Neural progenitor cell (in vitro differentiated cells): ENCODE measurements around the gene CABLES1. TPM values are rescaled to one million over a fixed set of nuclear protein-coding genes. Genes with fewer than 3 reads are reported as not detected.
"Not testable (repeated sequence)": the region's sequence is repeated elsewhere in the genome, so short reads cannot be mapped to it uniquely, and the experiment has no call there.

Experiments used
- DNase-seq: peaks from one replicate; pipeline ENCODE4 v3.0.0-alpha.2; 2016; ENCODE audit warnings: low spot score
- H2AFZ ChIP-seq: fragments of 200-600 bp; sonication (generic); replicated peaks from 2 replicates; pipeline ENCODE4 v1.6.1; 2016; ENCODE audit warnings: antibody characterized with exemption
- H3F3A ChIP-seq: fragments of 200-600 bp; sonication (generic); 2 replicates; pipeline ENCODE4 v1.6.1; 2016; ENCODE audit warnings: antibody characterized with exemption, low read depth
- H3K27ac ChIP-seq: fragments of 200-600 bp; sonication (generic); 2 replicates; pipeline ENCODE4 v1.5.1; 2016; ENCODE audit warnings: mild to moderate bottlenecking
- H3K27me3 ChIP-seq: fragments of 200-600 bp; sonication (generic); 2 replicates; pipeline ENCODE4 v1.6.1; 2016; ENCODE audit warnings: mild to moderate bottlenecking, moderate library complexity
- H3K36me3 ChIP-seq: fragments of 200-600 bp; sonication (generic); 2 replicates; pipeline ENCODE4 v1.5.1; 2016
- H3K4me1 ChIP-seq: fragments of 200-600 bp; sonication (generic); 2 replicates; pipeline ENCODE4 v1.6.1; 2016; ENCODE audit warnings: mixed run types
- H3K4me2 ChIP-seq: fragments of 200-600 bp; sonication (generic); 2 replicates; pipeline ENCODE4 v1.6.1; 2016
- H3K4me3 ChIP-seq: fragments of 200-600 bp; sonication (generic); 2 replicates; pipeline ENCODE4 v1.5.1; 2016
- H3K79me2 ChIP-seq: fragments of 200-600 bp; sonication (generic); 2 replicates; pipeline ENCODE4 v1.6.1; 2016; ENCODE audit warnings: low read depth
- H3K9ac ChIP-seq: fragments of 200-600 bp; sonication (generic); 2 replicates; pipeline ENCODE4 v1.6.1; 2016
- H3K9me3 ChIP-seq: fragments of 200-600 bp; sonication (generic); 2 replicates; pipeline ENCODE4 v1.5.1; 2016; ENCODE audit warnings: low read depth
- H4K20me1 ChIP-seq: fragments of 200-600 bp; sonication (generic); 2 replicates; pipeline ENCODE4 v1.6.1; 2016; ENCODE audit warnings: low read depth
- H3K27ac Mint-ChIP-seq: 3 replicates; pipeline ENCODE4 v1.8.0; 2021; ENCODE audit warnings: mixed read lengths
- H3K27me3 Mint-ChIP-seq: 2 replicates; pipeline ENCODE4 v1.8.0; 2022; ENCODE audit warnings: low read depth, mild to moderate bottlenecking, inconsistent platforms, moderate library complexity, mixed read lengths; ENCODE audit not compliant: insufficient read depth
- H3K36me3 Mint-ChIP-seq: 3 replicates; pipeline ENCODE4 v1.8.0; 2021; ENCODE audit warnings: mixed read lengths
- H3K4me1 Mint-ChIP-seq: 3 replicates; pipeline ENCODE4 v1.8.0; 2021; ENCODE audit warnings: mixed read lengths
- H3K4me3 Mint-ChIP-seq: 3 replicates; pipeline ENCODE4 v1.8.0; 2021; ENCODE audit warnings: mild to moderate bottlenecking, moderate library complexity, mixed read lengths
- H3K9me3 Mint-ChIP-seq: 3 replicates; pipeline ENCODE4 v1.8.0; 2020; ENCODE audit warnings: mixed read lengths
- EZH2 ChIP-seq: fragments of 200-600 bp; sonication (generic); IDR thresholded peaks from 2 replicates; pipeline ENCODE4 v1.6.1; 2017; ENCODE audit warnings: antibody characterized with exemption, mild to moderate bottlenecking, moderate library complexity
- EZH2phosphoT487 ChIP-seq: fragments of 200-600 bp; sonication (generic); IDR thresholded peaks from 2 replicates; pipeline ENCODE4 v1.6.1; 2017; ENCODE audit warnings: antibody characterized with exemption
- total RNA-seq: library from RNA; depleted of rRNA; stranded (reverse); fragments of >200 nt; gene quantifications from 2 replicates; pipeline ENCODE4 v1.2.3, GENCODE V29; 2015; ENCODE audit warnings: low replicate concordance
- TF ChIP-seq, protein P1 (sequence below): fragments of 200-600 bp; sonication (generic); IDR thresholded peaks from 2 replicates; pipeline ENCODE4 v1.5.1; 2017; ENCODE audit warnings: antibody characterized with exemption, mild to moderate bottlenecking

The CABLES1 gene
- total RNA-seq, 1 donor from 2014 or later, result 2.8 TPM

DNA sequence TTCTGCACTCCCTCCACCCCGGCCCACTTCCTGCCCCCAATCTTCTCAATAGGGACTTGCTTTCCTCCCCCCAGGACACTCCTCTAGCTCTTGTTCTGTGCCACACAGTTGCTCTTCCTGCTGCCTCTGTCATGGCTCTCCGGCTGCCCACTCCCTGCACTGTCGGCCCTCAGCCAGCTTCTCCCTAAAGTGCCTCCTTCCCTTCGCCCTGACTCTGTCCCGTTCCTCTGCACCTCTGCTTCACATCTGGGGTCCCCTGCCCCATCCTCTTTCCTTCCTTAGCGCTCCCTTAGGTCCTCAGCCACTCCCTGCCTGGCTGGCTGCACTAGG, 132.1 kb downstream of the CABLES1 start:
- H3K79me2 ChIP-seq, result no peaks in the 10 kb centered on the region
- Mint-ChIP-seq H3K4me1 (no peaks in the 10 kb centered on the region), H3K4me3 (no peak overlapping the region)

DNA sequence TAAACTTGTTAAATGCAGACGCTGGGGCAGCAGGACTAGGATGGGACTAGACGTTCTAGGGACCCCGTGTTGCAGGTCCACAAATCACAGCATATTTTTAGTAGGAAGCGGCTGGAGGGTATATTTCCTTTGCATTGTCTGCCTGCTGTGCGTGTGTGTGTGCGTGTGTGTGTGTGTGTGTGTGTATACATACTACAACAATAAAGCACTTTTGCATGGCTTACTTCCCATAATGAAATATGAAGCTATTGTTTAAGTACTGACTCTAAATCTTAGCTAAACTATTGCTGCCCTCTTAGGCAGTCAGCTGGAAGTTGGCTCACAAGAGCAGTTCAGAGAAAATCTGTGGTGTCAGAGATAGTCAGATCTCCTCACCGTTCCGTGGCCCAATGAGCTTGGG, 133.4 kb downstream of the CABLES1 start:
- Histone ChIP-seq H4K20me1 (no peaks in the 10 kb centered on the region), H3F3A (no peaks in the 10 kb centered on the region), H3K27ac (no peak overlapping the region), H3K27me3 (no peaks in the 10 kb centered on the region), H3K4me1 (peaks cover 7% of the 10 kb centered on the region), H3K4me2 (no peak overlapping the region), H3K36me3 (no peaks in the 10 kb centered on the region), H3K79me2 (no peaks in the 10 kb centered on the region), H3K9me3 (peaks cover 6% of the 10 kb centered on the region), H3K4me3 (no peak overlapping the region), H3K9ac (no peak overlapping the region), H2AFZ (no peak overlapping the region)
- TF ChIP-seq EZH2phosphoT487 (no peak), EZH2 (no peak)
- TF ChIP-seq, protein P1, sequence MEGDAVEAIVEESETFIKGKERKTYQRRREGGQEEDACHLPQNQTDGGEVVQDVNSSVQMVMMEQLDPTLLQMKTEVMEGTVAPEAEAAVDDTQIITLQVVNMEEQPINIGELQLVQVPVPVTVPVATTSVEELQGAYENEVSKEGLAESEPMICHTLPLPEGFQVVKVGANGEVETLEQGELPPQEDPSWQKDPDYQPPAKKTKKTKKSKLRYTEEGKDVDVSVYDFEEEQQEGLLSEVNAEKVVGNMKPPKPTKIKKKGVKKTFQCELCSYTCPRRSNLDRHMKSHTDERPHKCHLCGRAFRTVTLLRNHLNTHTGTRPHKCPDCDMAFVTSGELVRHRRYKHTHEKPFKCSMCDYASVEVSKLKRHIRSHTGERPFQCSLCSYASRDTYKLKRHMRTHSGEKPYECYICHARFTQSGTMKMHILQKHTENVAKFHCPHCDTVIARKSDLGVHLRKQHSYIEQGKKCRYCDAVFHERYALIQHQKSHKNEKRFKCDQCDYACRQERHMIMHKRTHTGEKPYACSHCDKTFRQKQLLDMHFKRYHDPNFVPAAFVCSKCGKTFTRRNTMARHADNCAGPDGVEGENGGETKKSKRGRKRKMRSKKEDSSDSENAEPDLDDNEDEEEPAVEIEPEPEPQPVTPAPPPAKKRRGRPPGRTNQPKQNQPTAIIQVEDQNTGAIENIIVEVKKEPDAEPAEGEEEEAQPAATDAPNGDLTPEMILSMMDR, result no peak
- Mint-ChIP-seq H3K4me3 (no peak overlapping the region), H3K4me1 (no peaks in the 10 kb centered on the region), H3K9me3 (peaks cover 23% of the 10 kb centered on the region), H3K27me3 (peaks cover 2% of the 10 kb centered on the region), H3K36me3 (peaks cover 5% of the 10 kb centered on the region), H3K27ac (no peak overlapping the region)
- DNase-seq, result no peak

More for the DNA sequence above, 132.1 kb downstream of the CABLES1 start:
- DNase-seq, result no peak
- Histone ChIP-seq H2AFZ (no peak overlapping the region), H3K27ac (no peak overlapping the region), H3K9me3 (peaks cover 6% of the 10 kb centered on the region), H4K20me1 (no peaks in the 10 kb centered on the region), H3K9ac (no peak overlapping the region), H3K4me1 (no peaks in the 10 kb centered on the region), H3K27me3 (no peaks in the 10 kb centered on the region), H3K36me3 (no peaks in the 10 kb centered on the region), H3K4me2 (no peak overlapping the region), H3F3A (no peaks in the 10 kb centered on the region), H3K4me3 (no peak overlapping the region)
- TF ChIP-seq EZH2 (no peak), EZH2phosphoT487 (no peak)
- TF ChIP-seq, protein P1, result no peak
- Mint-ChIP-seq H3K27ac (no peak overlapping the region), H3K36me3 (peaks cover 5% of the 10 kb centered on the region), H3K27me3 (peaks cover 4% of the 10 kb centered on the region), H3K9me3 (peaks cover 25% of the 10 kb centered on the region)

DNA sequence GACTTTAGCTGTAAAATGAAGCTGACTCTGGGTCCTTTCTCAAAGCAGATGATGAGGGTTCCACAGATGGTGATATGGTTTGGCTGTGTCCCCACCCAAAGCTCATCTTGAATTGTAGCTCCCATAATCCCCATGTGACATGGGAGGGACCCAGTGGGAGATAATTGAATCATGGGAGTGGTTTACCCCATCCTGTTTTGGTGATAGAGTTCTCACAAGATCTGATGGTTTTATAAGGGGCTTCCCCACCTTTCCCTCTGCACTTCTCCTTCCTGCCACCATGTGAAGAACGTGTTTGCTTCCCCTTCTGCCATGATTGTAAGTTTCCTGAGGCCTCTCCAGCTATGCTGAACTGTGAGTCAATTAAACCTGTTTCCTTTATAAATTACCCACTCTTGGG, 133.8 kb downstream of the CABLES1 start:
- not testable (repeated sequence) for H3K4me1 Mint-ChIP-seq, H3K4me1 ChIP-seq, H3K27ac ChIP-seq, DNase-seq, H3K27me3 Mint-ChIP-seq, H3K36me3 Mint-ChIP-seq, H3K4me3 Mint-ChIP-seq, H3K79me2 ChIP-seq, H3K27ac Mint-ChIP-seq, H3K4me3 ChIP-seq, H3K9me3 ChIP-seq, H3K36me3 ChIP-seq, H3F3A ChIP-seq, H4K20me1 ChIP-seq, H3K9ac ChIP-seq, H3K27me3 ChIP-seq, H3K4me2 ChIP-seq, H2AFZ ChIP-seq
- peaks cover 23% of the 10 kb centered on the region for H3K9me3 Mint-ChIP-seq

DNA sequence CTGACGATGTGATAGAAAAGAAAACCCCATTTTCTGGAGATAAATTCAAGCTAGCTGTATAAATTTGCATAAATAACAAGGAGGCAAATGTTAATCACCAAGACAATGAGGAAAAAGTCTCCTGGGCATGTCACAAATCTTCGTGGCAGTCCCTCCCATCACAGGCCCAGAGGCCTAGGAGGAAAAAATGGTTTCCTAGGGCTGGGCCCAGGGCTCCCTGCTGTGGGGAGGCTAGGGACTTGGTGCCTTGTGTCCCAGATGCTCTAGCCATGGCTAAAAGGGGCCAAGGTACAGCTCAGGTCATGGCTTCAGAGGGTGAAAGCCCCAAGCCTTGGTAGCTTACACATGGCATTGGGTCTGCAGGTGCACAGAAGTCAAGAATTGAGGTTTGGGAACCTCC, 134.6 kb downstream of the CABLES1 start:
- Mint-ChIP-seq H3K27me3 (peaks cover 4% of the 10 kb centered on the region), H3K27ac (no peak overlapping the region), H3K4me1 (no peaks in the 10 kb centered on the region), H3K36me3 (peaks cover 5% of the 10 kb centered on the region), H3K9me3 (peaks cover 19% of the 10 kb centered on the region), H3K4me3 (no peak overlapping the region)
- Histone ChIP-seq H3F3A (no peaks in the 10 kb centered on the region), H3K4me2 (no peak overlapping the region), H3K9me3 (peaks cover 6% of the 10 kb centered on the region), H3K27ac (no peak overlapping the region), H3K4me3 (no peak overlapping the region), H3K9ac (no peak overlapping the region), H4K20me1 (no peaks in the 10 kb centered on the region), H3K27me3 (no peaks in the 10 kb centered on the region), H2AFZ (no peak overlapping the region), H3K4me1 (peaks cover 7% of the 10 kb centered on the region), H3K36me3 (no peaks in the 10 kb centered on the region), H3K79me2 (no peaks in the 10 kb centered on the region)
- no peak for DNase-seq
- TF ChIP-seq EZH2 (no peak), EZH2phosphoT487 (no peak)
- TF ChIP-seq, protein P1, result no peak
